ENCODE results near the gene EPO. TPM values are rescaled to one million over a fixed set of nuclear protein-coding genes. Genes with fewer than 3 reads are reported as not detected.

EPO gene
- total RNA-seq, result not detected in 2 replicates

GRCh38 chr7:100720279-100720670 is at the start of gene EPO:
Gene EPO, plus strand, starts transcription at chr7:100720468. Its CDS starts 513 bp downstream, at chr7:100720981.

GRCh38 chr7:100673302-100673941 is 46.8 kb upstream of the EPO start, which contains the start of gene GNB2:
Gene GNB2, plus strand, starts transcription at chr7:100673740. Its CDS starts 2,526 bp downstream, at chr7:100676266.

GRCh38 chr7:100694098-100694745 is 26.0 kb upstream of the EPO start, which contains the start of gene GIGYF1:
Gene GIGYF1, minus strand, starts transcription at chr7:100694250. Its CDS starts 6,012 bp downstream, at chr7:100688238.

GRCh38 chr7:100705753-100706671 is 14.3 kb upstream of the EPO start, which contains the start of gene POP7:
Gene POP7, plus strand, starts transcription at chr7:100706121. Its CDS starts 710 bp downstream, at chr7:100706831.

Other genes starting within 250 kb of the EPO start
- 45.9 and 54.2 TPM in 2 replicates for gene TSC22D4, start 241.3 kb upstream of the EPO start, total RNA-seq
- 2.7 and 4.1 TPM in 2 replicates for gene NYAP1, start 236.5 kb upstream of the EPO start, total RNA-seq
- gene AGFG2, start 181.3 kb upstream of the EPO start, total RNA-seq, result 33.0 and 36.8 TPM in 2 replicates
- gene SAP25, start 146.6 kb upstream of the EPO start, total RNA-seq, result 0.53 TPM in 1 of 2 replicates, not detected in the other
- gene LRCH4, start 134.3 kb upstream of the EPO start, total RNA-seq, result 18.6 and 21.3 TPM in 2 replicates
- gene FBXO24, start 134.1 kb upstream of the EPO start, total RNA-seq, result 0.14 and 0.27 TPM in 2 replicates
- 1.2 and 1.3 TPM in 2 replicates for gene PCOLCE, start 118.1 kb upstream of the EPO start, total RNA-seq
- 6.6 and 6.7 TPM in 2 replicates for gene MOSPD3, start 107.9 kb upstream of the EPO start, total RNA-seq
- gene TFR2, start 78.9 kb upstream of the EPO start, total RNA-seq, result 0.27 and 0.43 TPM in 2 replicates
- gene ACTL6B, start 64.0 kb upstream of the EPO start, total RNA-seq, result not detected in 2 replicates
- 79.8 and 94.3 TPM in 2 replicates for gene GNB2, start 46.7 kb upstream of the EPO start, total RNA-seq
- 20.1 and 23.1 TPM in 2 replicates for gene GIGYF1, start 26.2 kb upstream of the EPO start, total RNA-seq
- gene POP7, start 14.3 kb upstream of the EPO start, total RNA-seq, result 36.7 and 44.8 TPM in 2 replicates
- gene ZAN, start 13.1 kb downstream of the EPO start, total RNA-seq, result not detected in 2 replicates
- gene EPHB4, start 107.1 kb downstream of the EPO start, total RNA-seq, result 148 and 172 TPM in 2 replicates
- 17.4 and 17.5 TPM in 2 replicates for gene SLC12A9, start 132.2 kb downstream of the EPO start, total RNA-seq
- 58.2 and 65.1 TPM in 2 replicates for gene TRIP6, start 146.9 kb downstream of the EPO start, total RNA-seq
- 56.6 and 59.0 TPM in 2 replicates for gene SRRT, start 154.6 kb downstream of the EPO start, total RNA-seq
- gene UFSP1, start 169.2 kb downstream of the EPO start, total RNA-seq, result 1.3 and 3.1 TPM in 2 replicates
- 0.13 and 0.22 TPM in 2 replicates for gene ACHE, start 175.4 kb downstream of the EPO start, total RNA-seq
- not detected in 2 replicates for gene MUC3A, start 229.1 kb downstream of the EPO start, total RNA-seq
- gene MUC12, start 249.1 kb downstream of the EPO start, total RNA-seq, result not detected in 2 replicates